Thyroid gland (tissue), 4 donors: ENCODE results near the gene MGAT5.

Source experiments
- CTCF ChIP-seq, 6 experiments: fragments of 200-600 bp in 3 of 6; fragments of 450-650 bp in 3 of 6; sonication (generic) in 3 of 6; IDR thresholded peaks; one replicate each; pipeline ENCODE4 v1.5.1; 2016 to 2019; ENCODE audit warnings: antibody characterized with exemption in 6 of 6, mild to moderate bottlenecking in 2 of 6, inconsistent platforms in 1 of 6, moderate library complexity in 1 of 6
- POLR2A ChIP-seq, 2 donors: fragments of 450-650 bp; IDR thresholded peaks; one replicate each; pipeline ENCODE4 v1.6.1; 2017; ENCODE audit warnings: antibody characterized with exemption in 2 of 2, mild to moderate bottlenecking in 2 of 2, moderate library complexity in 1 of 2

GRCh38 chr2:134416018-134416417, 162.1 kb downstream of the MGAT5 start:
- TF ChIP-seq CTCF (IDR thresholded peaks at IDR 0.05) (no peak), POLR2A (IDR thresholded peaks at IDR 0.05) (no peak)
